Neural progenitor cell (in vitro differentiated cells): ENCODE results near the gene LIMK1.

Experiments used
- EZH2 ChIP-seq: fragments of 200-600 bp; sonication (generic); IDR thresholded peaks from 2 replicates; pipeline ENCODE4 v1.6.1; 2017; ENCODE audit warnings: antibody characterized with exemption, mild to moderate bottlenecking, moderate library complexity
- EZH2phosphoT487 ChIP-seq: fragments of 200-600 bp; sonication (generic); IDR thresholded peaks from 2 replicates; pipeline ENCODE4 v1.6.1; 2017; ENCODE audit warnings: antibody characterized with exemption
- TF ChIP-seq, protein P1 (sequence below): fragments of 200-600 bp; sonication (generic); IDR thresholded peaks from 2 replicates; pipeline ENCODE4 v1.5.1; 2017; ENCODE audit warnings: antibody characterized with exemption, mild to moderate bottlenecking

DNA sequence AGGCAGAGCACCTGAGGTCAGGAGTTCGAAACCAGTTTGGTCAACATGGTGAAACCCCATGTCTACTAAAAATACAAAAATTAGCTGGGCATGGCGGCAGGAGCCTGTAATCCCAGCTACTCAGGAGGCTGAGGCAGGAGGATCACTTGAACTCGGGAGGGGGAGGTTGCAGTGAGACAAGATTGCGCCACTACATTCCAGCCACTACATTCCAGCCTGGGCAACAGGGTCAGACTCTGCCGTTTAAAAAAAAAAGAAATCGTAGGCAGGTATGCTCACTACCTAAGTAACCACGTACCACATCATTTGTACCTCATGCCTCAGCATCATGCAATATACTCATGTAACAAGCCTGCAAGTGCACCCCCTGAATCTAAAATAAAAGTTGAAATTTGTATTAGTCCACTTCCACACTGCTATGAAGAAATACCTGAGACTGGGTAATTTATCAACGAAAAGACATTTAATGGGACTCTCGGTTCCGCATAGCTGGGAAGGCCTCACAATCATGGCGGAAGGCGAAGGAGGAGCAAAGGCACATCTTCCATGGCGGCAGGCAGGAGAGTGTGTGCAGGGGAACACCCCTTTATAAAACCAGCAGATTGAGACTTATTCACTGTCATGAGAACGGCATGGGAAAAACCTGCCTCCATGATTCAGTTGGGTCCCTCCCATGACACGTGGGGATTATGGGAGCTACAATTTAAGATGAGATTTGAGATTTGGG lies 82.4 kb downstream of the LIMK1 start:
- TF ChIP-seq, protein P1, sequence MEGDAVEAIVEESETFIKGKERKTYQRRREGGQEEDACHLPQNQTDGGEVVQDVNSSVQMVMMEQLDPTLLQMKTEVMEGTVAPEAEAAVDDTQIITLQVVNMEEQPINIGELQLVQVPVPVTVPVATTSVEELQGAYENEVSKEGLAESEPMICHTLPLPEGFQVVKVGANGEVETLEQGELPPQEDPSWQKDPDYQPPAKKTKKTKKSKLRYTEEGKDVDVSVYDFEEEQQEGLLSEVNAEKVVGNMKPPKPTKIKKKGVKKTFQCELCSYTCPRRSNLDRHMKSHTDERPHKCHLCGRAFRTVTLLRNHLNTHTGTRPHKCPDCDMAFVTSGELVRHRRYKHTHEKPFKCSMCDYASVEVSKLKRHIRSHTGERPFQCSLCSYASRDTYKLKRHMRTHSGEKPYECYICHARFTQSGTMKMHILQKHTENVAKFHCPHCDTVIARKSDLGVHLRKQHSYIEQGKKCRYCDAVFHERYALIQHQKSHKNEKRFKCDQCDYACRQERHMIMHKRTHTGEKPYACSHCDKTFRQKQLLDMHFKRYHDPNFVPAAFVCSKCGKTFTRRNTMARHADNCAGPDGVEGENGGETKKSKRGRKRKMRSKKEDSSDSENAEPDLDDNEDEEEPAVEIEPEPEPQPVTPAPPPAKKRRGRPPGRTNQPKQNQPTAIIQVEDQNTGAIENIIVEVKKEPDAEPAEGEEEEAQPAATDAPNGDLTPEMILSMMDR = no peak
- TF ChIP-seq EZH2 (no peak), EZH2phosphoT487 (no peak)
